ENCODE data around the gene TGFBRAP1. TPM values are rescaled to one million over a fixed set of nuclear protein-coding genes. Genes with fewer than 3 reads are reported as not detected.

The TGFBRAP1 gene
- total RNA-seq, 3 donors from 2014 or later (not counting 1 experiment from before 2014, with no cell fraction given): 22.7 to 31.8 (median 27.7) TPM

GRCh38 chr2:105321875-105322646 lies 7.5 kb downstream of the TGFBRAP1 start:
- H3K27ac ChIP-seq (ENCODE audit: low read length): no peak overlapping the region
- TF ChIP-seq CTCF (IDR thresholded peaks at IDR 0.05): no peak
- Mint-ChIP-seq H3K9me3 (no peaks in the 10 kb centered on the region), H3K27ac (no peak overlapping the region), H3K4me3 (no peak overlapping the region), H3K27me3 (ENCODE audit: low read depth in 2 of 2) (no peaks in the 10 kb centered on the region), H3K36me3 (no peaks in the 10 kb centered on the region), H3K4me1 (peaks cover 40 to 42% of the 10 kb centered on the region in 2 donors)
- ATAC-seq (no peak), DNase-seq (no peak)
- intact Hi-C loops (cut with micrococcal nuclease): no loop called here
- no peaks in the 10 kb centered on the region for H3K4me1 ChIP-seq (ENCODE audit: control insufficient read depth, insufficient read depth, low read length)
- WGBS (ENCODE audit: insufficient coverage): 100% methylated on average over 1 of the region's 3 CpGs
- H3K4me3 ChIP-seq (ENCODE audit: low read length): no peak overlapping the region
- no peaks in the 10 kb centered on the region for H3K36me3 ChIP-seq (ENCODE audit: control insufficient read depth, insufficient read depth, low read length)
- no peaks in the 10 kb centered on the region for H3K27me3 ChIP-seq (ENCODE audit: control insufficient read depth, insufficient read depth, low read length)
- H3K9me3 ChIP-seq (ENCODE audit: control insufficient read depth, insufficient read depth, low read length): no peaks in the 10 kb centered on the region

- Histone ChIP-seq H3K36me3 (ENCODE audit: control insufficient read depth, insufficient read depth, low read length) (no peaks in the 10 kb centered on the region), H3K27me3 (ENCODE audit: control insufficient read depth, insufficient read depth, low read length) (no peaks in the 10 kb centered on the region), H3K27ac (ENCODE audit: low read length) (no peak overlapping the region), H3K4me1 (ENCODE audit: control insufficient read depth, insufficient read depth, low read length) (no peaks in the 10 kb centered on the region), H3K9me3 (ENCODE audit: control insufficient read depth, insufficient read depth, low read length) (no peaks in the 10 kb centered on the region), H3K4me3 (ENCODE audit: low read length) (no peak overlapping the region)
- H3K27ac Mint-ChIP-seq: no peak overlapping the region
- no peak overlapping the region for H3K4me3 Mint-ChIP-seq
- TF ChIP-seq CTCF (IDR thresholded peaks at IDR 0.05): no peak
- ATAC-seq (no peak), DNase-seq (no peak)
- no peaks in the 10 kb centered on the region for H3K9me3 Mint-ChIP-seq
- no peaks in the 10 kb centered on the region for H3K27me3 Mint-ChIP-seq (ENCODE audit: low read depth in 2 of 2)
- no peaks in the 10 kb centered on the region for H3K36me3 Mint-ChIP-seq
- peaks cover 34 to 42% of the 10 kb centered on the region in 2 donors for H3K4me1 Mint-ChIP-seq
- intact Hi-C loops (cut with micrococcal nuclease): no loop called here
- 95% methylated on average over 6 of the region's 7 CpGs for WGBS (ENCODE audit: insufficient coverage)
These were observed 8.8 kb downstream of the TGFBRAP1 start for GRCh38 chr2:105320651-105321215.

GRCh38 chr2:105317937-105318336 lies 11.6 kb downstream of the TGFBRAP1 start:
- Mint-ChIP-seq H3K27me3 (ENCODE audit: low read depth in 2 of 2) (no peaks in the 10 kb centered on the region), H3K27ac (no peak overlapping the region), H3K9me3 (no peaks in the 10 kb centered on the region), H3K4me3 (no peak overlapping the region), H3K4me1 (peaks cover 15 to 32% of the 10 kb centered on the region in 2 donors), H3K36me3 (no peaks in the 10 kb centered on the region)
- Histone ChIP-seq H3K36me3 (ENCODE audit: control insufficient read depth, insufficient read depth, low read length) (no peaks in the 10 kb centered on the region), H3K4me3 (ENCODE audit: low read length) (no peak overlapping the region), H3K9me3 (ENCODE audit: control insufficient read depth, insufficient read depth, low read length) (no peaks in the 10 kb centered on the region), H3K4me1 (ENCODE audit: control insufficient read depth, insufficient read depth, low read length) (no peaks in the 10 kb centered on the region), H3K27ac (ENCODE audit: low read length) (no peak overlapping the region), H3K27me3 (ENCODE audit: control insufficient read depth, insufficient read depth, low read length) (no peaks in the 10 kb centered on the region)
- 94% methylated on average over 3 of the region's 3 CpGs for WGBS (ENCODE audit: insufficient coverage)
- ATAC-seq: no peak
- DNase-seq: no peak
- no peak for TF ChIP-seq CTCF (IDR thresholded peaks at IDR 0.05)
- intact Hi-C loops (cut with micrococcal nuclease): no loop called here

Data from natural killer cell (primary cell).